Measurements from ENCODE around the gene FGFR2.
A peak's percentile ranks its signal among the peaks of the same experiment; 100 is the strongest.
"Not testable (repeated sequence)": the region's sequence is repeated elsewhere in the genome, so short reads cannot be mapped to it uniquely, and the experiment has no call there.

The FGFR2 gene

DNA sequence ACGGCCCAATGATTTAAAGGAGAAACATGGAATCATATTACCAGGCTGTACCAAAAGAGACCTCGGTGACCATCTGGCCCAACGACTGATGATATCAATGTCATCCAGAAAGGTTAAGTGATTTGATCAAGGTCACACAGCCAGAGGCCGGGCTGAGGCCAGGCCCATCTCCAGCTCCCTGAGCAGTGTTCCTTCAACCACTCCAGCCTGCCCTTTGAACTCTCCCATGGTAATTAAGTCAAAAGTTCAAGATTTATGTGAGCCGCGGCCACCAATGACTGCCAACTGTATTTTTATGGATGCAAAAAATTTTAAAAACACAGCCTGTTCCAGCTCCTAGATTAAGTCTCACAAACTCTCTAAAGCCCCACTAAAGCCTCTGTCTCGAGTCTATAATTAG, 41.8 kb downstream of the FGFR2 start:
- DNase-seq = no peak

DNA sequence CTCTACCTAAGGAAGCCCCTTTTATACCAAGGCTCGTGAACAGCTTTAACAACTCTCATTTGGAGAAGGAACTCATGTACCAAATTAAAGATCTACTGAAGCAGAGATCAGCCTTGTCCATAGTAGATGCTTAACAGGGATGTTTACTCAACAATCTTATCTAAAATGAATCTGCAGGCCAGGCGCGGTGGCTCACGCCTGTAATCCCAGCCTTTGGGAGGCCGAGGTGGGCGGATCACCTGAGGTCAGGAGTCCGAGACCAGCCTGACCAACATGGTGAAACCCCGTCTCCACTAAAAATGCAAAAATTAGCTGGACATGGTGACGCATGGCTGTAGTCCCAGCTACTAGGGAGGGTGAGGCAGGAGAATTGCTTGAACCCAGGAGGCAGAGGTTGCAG, 43.3 kb downstream of the FGFR2 start:
- not testable (repeated sequence) for DNase-seq

DNA sequence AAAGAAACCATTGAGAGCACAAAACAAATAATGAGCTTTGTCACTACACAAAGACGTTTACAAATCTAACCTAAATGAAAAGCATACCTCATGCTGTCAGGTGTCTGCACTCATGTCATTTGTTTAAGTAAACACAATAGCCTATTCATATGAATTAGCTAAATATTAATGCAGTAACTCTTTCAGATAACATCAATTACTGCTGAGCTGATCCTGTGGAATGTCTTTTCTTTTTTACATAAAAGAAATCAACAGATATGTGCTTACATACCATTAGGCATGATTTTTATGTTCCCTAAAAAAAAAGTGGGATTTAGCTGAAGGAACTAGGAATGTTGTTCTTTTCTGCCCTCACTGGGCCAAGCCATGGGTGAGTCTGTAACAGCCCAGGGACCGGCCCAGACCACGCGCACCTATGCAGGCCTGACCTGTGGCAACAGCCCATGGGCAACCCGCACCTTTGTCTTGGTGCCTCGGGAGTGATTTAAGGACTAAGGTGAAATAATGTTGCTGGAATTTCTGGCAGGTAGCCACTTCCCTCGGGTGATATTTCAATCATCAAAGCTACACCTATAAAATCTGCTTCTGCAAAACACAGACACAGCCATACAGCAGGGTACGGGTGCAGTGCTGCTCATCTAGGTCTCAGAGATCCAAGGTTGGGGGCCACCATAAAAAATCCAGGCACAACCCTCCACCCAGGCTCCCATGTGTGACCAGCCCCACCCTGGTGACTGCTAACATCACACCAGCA, 44.6 kb downstream of the FGFR2 start:
- no peak for DNase-seq

DNA sequence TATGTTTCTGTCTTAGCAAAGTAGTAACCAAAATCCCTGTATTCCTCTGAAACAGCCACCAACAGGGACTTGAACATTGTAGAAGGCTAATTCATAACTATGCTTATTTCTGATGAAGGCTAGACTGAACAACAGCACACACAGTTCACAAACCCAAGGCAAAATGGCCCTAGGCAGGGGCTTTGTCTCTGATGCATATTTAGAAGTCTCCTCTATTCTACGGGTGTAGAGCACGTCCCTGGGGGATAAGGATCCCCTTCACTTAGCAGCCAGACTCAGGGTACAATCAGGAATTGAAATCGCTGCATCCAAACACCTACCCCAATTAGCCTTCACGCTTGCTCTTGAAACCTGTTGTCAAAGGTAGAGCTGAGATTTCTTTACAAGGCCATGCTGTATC, 45.5 kb downstream of the FGFR2 start:
- DNase-seq = no peak

DNA sequence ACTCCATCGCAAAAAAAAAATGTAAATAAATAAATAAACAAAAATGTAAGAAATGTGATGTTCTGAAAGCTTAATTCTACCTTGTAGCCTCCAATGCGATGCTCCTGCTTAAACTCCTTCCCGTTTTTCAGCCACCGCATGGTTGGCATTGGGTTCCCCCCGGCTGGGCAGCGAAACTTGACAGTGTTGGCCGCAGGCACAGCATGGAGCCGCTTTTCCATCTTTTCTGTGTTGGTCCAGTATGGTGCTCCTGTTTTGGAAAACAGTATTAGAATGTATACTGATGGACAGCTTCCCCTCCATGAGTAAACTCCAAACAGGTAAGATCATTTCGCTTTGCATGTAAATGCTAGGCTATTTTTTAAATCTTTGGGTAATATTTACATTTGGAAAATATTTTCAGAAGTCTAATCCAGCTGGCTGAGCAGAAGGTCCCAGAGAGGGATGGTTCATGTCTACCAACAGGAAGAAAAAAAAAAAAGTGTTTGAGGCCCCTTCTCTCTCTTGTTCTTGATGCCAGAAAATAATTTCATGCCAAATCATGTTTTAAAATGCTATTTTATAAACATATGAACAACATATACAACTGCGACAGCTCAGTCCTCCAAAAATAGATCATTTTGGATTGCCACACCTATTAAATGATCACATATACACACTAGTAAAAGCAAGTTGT, 46.9 kb downstream of the FGFR2 start:
- DNase-seq = no peak

DNA sequence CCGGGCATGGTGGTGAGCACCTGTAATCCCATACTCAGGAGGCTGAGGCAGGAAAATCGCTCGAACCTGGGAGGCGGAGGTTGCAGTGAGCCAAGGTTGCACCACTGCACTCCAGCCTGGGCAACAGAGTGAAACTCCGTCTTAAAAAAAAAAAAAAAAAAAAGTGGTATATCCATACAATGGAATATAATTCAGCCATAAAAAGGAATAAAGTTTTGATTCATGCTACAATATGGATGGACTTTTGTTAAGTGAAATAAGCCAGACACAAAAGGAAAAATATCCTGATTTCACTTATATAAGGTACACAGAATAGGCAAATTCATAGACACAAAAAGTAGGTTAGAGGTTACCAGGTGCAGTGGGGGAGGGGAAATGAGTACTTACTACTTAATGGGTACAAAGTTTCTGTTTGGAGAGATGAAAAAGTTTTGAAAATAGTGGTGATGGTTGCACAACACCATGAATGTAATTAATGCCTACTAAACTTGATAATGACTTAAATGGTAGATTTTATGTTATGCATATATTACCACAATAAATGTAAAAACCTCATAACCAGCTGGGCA, 53.9 kb downstream of the FGFR2 start:
- no peak for DNase-seq

DNA sequence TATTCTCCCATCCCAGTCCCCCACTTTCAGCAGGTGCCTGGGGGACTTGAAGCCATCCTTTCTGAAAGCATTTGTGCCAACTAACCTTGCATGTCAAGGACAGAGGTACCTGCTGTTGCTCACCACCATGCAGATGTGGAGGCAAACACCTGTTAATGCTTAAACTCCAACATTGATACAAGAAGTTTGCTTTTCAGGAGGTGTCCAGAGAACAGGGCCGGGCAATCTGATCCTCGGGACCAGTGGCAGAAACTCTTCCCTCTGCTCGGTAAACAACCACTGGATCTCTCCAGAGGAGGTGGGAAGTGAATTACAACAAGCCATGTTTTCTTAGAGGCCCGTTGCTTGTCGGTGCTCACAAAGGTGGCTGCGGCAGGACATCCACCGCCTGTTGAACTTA, 54.7 kb downstream of the FGFR2 start:
- no peak for DNase-seq

DNA sequence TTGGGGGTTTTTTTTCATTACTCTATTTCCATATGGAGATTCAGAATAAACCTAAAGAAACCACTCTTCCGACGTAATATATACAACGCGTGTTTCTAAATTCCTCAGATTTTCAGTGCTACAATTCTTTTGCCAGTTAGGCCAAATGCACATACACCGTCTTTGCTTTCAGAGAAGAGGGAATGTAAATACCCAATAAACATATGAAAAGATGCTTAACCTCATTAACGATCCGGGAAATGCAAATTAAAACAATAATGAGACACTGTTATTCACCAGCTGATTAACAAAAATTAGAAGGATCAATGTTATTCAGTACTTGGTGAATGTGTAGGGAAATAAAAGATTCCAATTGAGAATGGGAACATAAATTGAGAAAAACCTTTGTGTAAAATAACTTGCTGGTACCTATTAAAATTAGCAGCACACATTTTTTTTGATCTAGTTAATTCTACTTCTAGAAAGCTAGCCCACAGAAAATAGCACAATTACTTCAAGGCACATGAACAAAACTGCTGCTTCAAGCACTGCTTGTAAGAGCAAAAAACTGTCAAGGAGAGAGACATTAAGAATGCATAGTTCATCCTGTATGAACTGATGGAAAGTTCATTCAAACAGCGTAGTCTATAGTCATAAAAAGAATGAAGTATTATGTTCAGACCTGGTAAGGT, 56.7 kb downstream of the FGFR2 start:
- DNase-seq = no peak

DNA sequence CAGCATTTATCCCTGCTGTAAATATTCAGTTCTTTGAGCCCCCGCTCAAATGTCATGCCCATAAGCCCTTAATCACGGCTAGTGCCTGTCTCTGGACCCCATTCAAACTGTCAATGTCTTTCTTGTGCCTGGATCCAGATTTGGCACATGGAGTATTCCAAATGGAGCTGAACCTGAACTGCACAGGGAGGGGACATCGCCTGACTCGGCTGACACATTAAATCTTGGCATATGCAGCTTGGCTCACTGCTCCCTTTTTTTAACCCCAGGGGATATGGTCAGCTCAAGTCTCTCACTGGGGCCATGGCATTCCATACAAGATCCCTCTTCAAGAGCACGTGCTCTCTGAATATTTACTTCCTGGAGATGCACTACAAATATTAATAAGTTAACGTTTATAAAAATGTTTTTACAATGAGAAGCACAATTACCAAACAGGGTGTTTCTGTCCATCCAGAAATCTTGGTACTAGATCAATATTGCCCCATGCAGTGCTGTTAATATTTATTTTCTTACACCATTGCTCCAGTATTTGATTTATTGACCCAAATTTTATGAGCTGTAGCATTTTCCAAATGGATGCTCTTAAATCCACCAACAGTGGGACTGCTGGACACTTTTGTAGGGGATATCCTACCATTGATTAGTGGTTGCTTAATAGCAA, 57.4 kb downstream of the FGFR2 start:
- DNase-seq = no peak

DNA sequence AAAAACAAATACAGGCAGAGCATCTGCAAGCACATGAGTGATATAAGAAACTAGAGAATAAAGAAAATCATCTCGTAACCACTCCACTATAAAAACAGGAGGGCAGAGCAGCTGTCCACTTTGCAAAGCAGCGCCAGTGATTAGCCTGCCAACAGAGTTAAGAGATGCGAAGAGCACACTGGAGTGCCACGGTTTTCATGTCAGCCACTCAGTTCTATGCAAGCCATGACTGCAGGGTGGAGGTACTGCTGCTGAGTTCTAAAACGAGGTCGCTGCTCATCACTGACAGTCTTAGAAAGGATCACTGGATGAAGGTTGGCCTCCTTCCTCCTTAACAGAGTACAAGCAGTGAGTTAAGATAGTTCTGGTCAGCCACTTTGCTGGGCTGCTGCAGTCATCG, 58.5 kb downstream of the FGFR2 start:
- DNase-seq = peak in 4 of 51 donors; percentile 29 to 33 (median 32)

DNA sequence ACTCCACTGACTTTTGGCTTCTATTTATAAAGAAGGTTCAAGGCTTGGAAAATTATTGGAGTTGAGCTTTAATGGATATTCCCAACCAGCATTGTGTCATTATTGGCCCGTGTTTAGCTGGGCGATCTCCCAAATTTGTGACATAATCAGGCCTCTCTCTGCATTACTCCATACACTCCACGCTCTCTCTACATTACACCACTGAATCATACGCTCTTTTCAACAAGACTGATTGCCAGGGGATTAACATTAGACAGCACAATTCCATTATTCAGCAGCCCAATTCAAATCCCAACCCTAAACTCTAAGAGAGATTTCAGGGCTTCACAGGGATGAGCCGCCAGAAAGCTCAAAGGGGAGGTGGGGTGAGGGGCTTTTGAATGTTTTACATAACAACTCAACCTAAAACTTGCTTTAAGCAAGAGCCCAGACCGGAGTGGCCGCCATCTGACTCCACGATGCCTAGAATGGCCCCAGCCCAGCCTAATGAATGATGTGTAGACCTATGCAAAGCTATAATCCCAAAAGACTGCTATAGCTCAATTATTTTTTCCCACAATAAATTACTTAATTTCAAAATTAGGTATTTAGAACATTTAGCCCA, 61.8 kb downstream of the FGFR2 start:
- peak in 20 of 51 donors; percentile 23 to 83 (median 44) for DNase-seq

DNA sequence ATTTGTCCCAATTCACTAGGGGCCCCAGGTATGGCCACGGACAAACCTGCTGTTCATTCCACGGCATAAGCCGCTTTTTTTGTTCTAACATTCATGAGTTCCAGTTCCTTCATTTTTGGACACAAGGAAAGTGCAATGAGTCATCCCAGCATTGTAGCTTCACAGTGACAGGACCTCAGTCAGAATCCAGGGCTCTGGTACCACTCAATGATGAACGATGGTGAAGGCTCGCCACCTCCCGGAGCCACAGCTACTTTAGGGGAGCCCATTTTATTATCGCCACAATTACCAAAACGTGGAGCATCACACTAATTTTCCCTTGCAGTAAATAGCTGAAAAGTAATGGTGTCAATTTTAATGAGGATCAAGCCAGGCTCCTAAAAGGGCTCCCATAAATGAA, 62.9 kb downstream of the FGFR2 start:
- no peak for DNase-seq

DNA sequence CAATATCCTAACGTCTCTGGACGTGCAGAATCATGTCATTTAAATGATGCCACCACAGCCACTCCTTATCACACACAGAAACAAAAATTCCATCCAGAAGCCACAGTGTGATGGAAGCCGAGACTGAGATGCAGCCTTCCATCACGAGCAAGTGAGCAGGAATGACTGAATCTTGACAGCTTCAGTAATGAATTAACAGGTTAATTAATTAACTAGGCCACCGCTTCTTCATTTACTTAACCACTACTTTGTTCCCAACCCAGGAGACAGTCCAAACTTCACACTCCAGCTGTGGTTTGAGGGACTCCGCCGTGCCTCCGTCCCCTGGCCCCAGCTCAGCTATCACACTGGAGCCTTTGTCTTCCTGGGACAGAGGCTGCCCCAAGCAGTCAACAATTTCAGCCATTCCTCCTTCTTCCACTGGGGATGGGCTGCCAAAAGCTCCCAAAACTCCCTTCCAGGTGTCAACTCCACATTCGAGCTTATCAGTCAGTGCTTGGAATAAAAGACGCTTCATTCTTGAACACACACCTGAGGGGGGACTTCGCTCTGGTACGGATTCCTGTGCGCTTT, 65.9 kb downstream of the FGFR2 start:
- peak in 25 of 51 donors; percentile 11 to 81 (median 54) for DNase-seq

DNA sequence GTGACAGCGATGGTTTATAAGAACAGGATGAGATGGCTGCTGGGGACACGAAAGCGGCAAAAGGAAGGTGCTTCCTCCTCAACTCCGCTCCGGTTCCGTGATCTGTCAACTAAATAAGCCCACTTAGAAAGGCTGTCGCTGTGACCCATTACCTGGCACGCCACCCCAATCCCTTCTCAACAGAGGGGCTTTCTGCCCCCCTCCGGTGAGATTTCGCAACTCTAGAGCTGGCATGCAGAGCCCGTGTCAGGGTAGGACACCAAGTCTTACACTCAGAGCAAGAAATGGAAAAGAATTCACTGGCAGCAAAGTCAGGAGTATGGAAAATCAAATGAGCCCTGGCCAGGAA, 66.4 kb downstream of the FGFR2 start:
- no peak for DNase-seq

DNA sequence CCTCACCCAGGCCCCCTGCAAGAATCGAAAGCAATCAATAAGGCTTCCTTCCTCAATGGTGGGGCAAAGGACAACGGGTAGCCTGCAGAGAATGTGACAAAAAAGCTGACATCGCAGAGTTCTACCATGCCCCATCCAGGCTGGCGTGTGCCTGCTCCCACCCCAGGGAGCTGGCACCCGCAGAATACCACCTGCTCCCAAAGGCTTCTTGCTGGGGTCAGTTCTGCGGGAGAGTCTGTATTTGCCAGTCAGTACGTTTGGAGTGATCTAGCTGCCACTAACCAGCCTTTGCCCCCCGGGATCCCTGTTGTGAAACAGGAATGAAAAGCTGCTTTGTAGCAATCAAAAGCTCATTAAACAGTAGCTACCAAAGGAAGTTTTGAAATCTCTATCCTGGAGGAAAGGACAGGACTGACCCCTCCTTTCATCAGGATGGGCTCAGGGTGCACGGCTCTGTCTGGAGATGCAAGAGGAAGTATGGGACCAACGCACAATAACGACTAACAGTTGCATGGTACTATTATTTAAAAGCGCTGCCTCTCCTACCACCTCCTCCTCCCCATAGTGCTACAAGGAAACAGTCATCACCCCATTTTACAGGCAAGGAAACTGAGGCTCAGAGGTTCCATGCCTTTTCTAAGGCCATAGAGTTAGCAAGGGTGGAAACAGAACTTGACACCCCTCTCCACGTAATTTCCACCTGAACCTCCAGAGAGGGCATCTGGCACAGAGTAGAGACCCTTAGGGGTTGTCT, 67.0 kb downstream of the FGFR2 start:
- peak in 4 of 51 donors; percentile 13 to 42 (median 26) for DNase-seq

DNA sequence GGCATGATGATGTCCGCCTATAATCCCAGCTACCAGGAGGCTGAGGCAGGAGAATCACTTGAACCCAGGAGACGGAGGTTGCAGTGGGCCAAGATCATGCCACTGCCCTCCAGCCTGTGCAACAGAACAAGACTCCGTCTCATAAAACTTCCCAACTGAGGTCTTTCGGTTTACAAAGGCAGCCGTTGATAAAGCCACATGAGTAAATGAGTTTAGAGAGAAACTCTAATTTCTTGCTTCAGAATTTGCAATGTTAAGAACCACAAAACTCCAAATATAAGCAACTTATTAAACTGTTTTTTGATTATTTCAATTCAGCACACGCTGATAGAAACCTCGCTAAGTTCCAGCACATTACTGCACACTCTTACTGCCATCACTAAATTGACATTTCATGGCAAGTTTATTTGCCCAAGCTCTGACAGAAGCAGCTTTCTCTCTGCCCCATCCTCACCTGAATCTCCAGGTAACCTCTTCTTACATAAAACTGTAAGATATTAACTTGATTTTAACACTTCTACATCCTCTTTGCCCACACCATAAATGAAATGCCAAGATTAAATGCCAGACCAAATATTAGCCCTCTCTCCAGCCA, 67.7 kb downstream of the FGFR2 start:
- no peak for DNase-seq

DNA sequence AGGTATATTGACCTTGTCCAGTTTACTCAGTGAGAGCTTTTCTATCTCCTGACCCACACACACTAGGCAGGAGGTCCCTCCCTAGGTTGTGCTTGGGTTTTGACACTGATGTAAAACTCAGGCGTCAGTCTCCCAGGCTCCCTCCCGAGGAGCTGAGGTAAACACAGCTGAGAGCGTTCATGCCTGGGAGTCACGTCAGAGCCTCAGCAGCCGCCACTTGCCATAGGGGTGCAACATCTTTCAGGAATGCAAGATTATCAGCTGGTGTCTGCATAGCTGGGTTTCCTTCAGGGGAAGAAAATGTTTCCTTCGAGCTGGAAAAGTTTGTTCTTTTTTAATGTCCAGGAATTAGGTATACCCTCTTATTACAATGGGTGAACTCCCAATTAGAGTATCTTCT, 70.6 kb downstream of the FGFR2 start:
- peak in 1 of 51 donors; percentile 58 for DNase-seq

DNA sequence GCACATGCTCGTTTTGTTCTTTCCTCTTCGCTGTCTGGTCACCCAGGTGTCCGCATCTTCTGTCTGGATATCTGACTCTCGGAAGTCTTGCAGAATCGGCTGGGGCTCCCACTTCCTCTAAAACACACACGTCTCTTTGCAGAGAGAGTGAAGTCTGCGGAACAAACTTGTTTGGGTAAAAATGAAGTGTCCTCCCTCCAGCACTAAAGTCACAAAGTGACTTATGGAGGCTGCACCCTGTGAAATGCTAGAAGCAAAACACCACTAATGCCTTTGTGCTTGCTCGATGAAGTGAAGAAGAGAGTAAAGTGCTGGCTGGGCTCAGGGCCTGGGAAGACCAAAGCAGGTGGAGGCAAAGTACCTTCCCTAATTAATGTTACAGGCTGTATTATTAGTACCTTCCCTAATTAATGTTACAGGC, 71.4 kb downstream of the FGFR2 start:
- DNase-seq = peak in 2 of 51 donors; percentile 29 to 70

DNA sequence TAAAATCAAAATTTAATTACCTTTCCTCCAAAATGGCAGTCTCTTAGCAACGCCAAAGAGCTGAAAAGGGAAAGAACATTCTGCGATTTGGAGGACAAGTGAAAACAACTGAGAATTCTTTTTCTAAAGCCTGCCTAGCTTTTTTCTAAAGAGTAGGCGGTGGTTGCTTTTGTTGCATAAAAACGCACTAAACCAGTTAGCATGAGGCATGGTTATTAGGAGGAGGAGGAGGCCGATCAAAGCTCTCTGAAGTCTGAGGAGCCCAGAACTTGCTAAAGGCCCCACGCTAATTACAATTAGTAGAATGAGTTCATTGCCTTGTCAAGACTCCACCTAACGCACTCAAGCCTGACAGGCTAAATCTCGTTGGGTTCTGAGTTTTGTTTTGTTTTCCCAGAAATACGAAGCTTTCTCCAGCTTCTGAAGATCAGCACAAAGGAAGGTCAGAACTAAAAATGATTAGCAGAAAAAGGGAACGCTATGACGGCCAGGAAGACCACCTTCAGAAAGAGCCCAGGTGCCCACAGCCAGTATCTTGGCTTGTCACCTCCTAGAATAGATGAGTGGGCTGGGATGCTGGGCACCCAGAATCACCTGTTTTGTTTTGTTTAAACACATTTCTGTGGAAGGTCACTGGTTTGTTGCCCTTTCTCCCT, 72.0 kb downstream of the FGFR2 start:
- peak in 2 of 51 donors; percentile 26 to 88 for DNase-seq

Data from hypothalamus (tissue), 51 donors.